Caco-2 (cell line): Measurements from ENCODE around the gene FBLIM1. TPM values are rescaled to one million over a fixed set of nuclear protein-coding genes. Genes with fewer than 3 reads are reported as not detected.

Source experiments
- BruUV-seq: library from RNA; stranded (reverse); fragments of 400-500 nt; replicated peaks from 2 replicates; lab custom pipeline; 2021; lab: Mats Ljungman, UMichigan
- CTCF ChIA-PET: fragments of 300-600 bp; sonication (Branson Sonifier 250); formaldehyde crosslinking; loops from one replicate; lab custom pipeline; 2022; ENCODE audit warnings: antibody characterized with exemption; lab: Charles Lee
- POLR2A ChIA-PET: fragments of 300-600 bp; sonication (Branson Sonifier 250); formaldehyde crosslinking; loops from one replicate; lab custom pipeline; 2022; ENCODE audit warnings: antibody characterized with exemption; lab: Charles Lee
- DNase-seq, 2 experiments: peaks; one replicate each; pipeline versions ENCODE4 v3.0.0 to v3.0.0-alpha.2; 2020 to 2022
- H3K27me3 ChIP-seq: replicated peaks from 2 replicates; pipeline ENCODE4 v1.6.0; 2011; ENCODE audit warnings: low read length; ENCODE audit not compliant: control insufficient read depth, insufficient read depth
- H3K36me3 ChIP-seq: 2 replicates; pipeline ENCODE4 v1.5.1; 2011; ENCODE audit warnings: low read length; ENCODE audit not compliant: control insufficient read depth, insufficient read depth
- H3K4me1 ChIP-seq: fragments of 250-450 bp; sonication (Bioruptor Pico); 2 replicates; pipeline ENCODE4 v1.5.1; 2020; ENCODE audit warnings: mild to moderate bottlenecking
- H3K4me3 ChIP-seq: 2 replicates; pipeline ENCODE4 v1.5.1; 2011; ENCODE audit warnings: low read depth, mild to moderate bottlenecking, control low read depth, low read length
- H3K9me3 ChIP-seq: fragments of 250-450 bp; sonication (Bioruptor Pico); 2 replicates; pipeline ENCODE4 v1.5.1; 2020; ENCODE audit warnings: mild to moderate bottlenecking, moderate library complexity
- H3K27ac Mint-ChIP-seq: one replicate; pipeline ENCODE4 v1.8.0; 2022; ENCODE audit warnings: mixed read lengths; ENCODE audit not compliant: unreplicated experiment
- H3K27me3 Mint-ChIP-seq: one replicate; pipeline ENCODE4 v1.8.0; 2022; ENCODE audit warnings: mixed read lengths; ENCODE audit not compliant: insufficient read depth, unreplicated experiment
- H3K36me3 Mint-ChIP-seq: one replicate; pipeline ENCODE4 v1.8.0; 2022; ENCODE audit warnings: mild to moderate bottlenecking, mixed read lengths; ENCODE audit not compliant: insufficient read depth, unreplicated experiment
- H3K4me1 Mint-ChIP-seq: one replicate; pipeline ENCODE4 v1.8.0; 2022; ENCODE audit warnings: low read depth, mixed read lengths; ENCODE audit not compliant: unreplicated experiment
- H3K4me3 Mint-ChIP-seq: one replicate; pipeline ENCODE4 v1.8.0; 2022; ENCODE audit warnings: mild to moderate bottlenecking, moderate library complexity, mixed read lengths; ENCODE audit not compliant: unreplicated experiment
- H3K9me3 Mint-ChIP-seq: one replicate; pipeline ENCODE4 v1.8.0; 2022; ENCODE audit warnings: mixed read lengths; ENCODE audit not compliant: unreplicated experiment
- intact Hi-C: fragments of 100-400 bp; cut with micrococcal nuclease; formaldehyde crosslinking; loops from one replicate; pipeline ENCODE4 v1.10.0; 2022; ENCODE audit not compliant: unreplicated experiment
- total RNA-seq: library from RNA; stranded (reverse); gene quantifications from 2 replicates; pipeline ENCODE4 v1.2.3, GENCODE V29; 2022
- TF ChIP-seq, protein P1 (sequence below), 2 experiments: fragments of 200-600 bp in 1 of 2; IDR thresholded peaks; 1 replicate in 1 of 2; 2 replicates in 1 of 2; pipeline versions ENCODE4 v1.5.1 to v1.8.0; 2011 to 2022; ENCODE audit warnings: antibody characterized with exemption in 1 of 2, control low read depth in 1 of 2, inconsistent platforms in 1 of 2, low read depth in 1 of 2, low read length in 1 of 2, mild to moderate bottlenecking in 1 of 2, moderate library complexity in 1 of 2; ENCODE audit not compliant: insufficient read depth in 1 of 2, severe bottlenecking in 1 of 2, unreplicated experiment in 1 of 2

Gene FBLIM1
- total RNA-seq, 1 experiment from 2014 or later: 5.5 TPM

DNA sequence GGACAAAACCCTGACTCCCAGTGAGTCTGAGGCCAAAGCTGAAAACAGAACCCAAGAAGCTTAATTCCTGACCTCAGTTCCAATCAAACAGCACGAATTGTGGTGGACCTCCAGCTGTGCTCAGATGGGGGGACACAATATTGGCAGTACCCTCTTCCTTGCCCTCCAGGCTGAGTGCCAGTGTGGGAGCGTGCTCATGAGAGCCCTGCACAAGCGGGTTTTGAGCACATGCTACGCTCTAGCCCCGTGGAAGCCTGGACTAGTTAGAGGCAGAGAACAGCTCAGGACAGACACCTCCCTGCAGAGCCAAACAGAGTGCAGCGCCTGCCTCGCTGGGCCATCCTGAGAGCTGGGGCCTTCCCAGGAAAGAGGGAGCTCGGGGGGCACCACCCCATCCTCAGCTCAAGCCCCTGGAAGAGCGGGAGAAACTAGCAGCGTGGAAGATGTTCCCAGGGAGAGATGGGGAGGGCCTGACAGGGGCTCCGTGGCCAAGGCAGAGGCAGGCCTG lies 25.3 kb upstream of the FBLIM1 start:
- Mint-ChIP-seq H3K36me3 (peaks cover 16% of the 10 kb centered on the region), H3K27me3 (no peaks in the 10 kb centered on the region), H3K9me3 (no peaks in the 10 kb centered on the region), H3K27ac (no peak overlapping the region), H3K4me1 (peaks cover 6% of the 10 kb centered on the region), H3K4me3 (no peak overlapping the region)
- Histone ChIP-seq H3K27me3 (no peaks in the 10 kb centered on the region), H3K36me3 (no peaks in the 10 kb centered on the region), H3K4me3 (no peak overlapping the region), H3K4me1 (peaks cover 10% of the 10 kb centered on the region), H3K9me3 (no peaks in the 10 kb centered on the region)
- intact Hi-C loops: no loop called here
- CTCF ChIA-PET: no interaction called here
- POLR2A ChIA-PET: no interaction called here
- no peak for DNase-seq
- no TSS peak for BruUV-seq
- TF ChIP-seq, protein P1, sequence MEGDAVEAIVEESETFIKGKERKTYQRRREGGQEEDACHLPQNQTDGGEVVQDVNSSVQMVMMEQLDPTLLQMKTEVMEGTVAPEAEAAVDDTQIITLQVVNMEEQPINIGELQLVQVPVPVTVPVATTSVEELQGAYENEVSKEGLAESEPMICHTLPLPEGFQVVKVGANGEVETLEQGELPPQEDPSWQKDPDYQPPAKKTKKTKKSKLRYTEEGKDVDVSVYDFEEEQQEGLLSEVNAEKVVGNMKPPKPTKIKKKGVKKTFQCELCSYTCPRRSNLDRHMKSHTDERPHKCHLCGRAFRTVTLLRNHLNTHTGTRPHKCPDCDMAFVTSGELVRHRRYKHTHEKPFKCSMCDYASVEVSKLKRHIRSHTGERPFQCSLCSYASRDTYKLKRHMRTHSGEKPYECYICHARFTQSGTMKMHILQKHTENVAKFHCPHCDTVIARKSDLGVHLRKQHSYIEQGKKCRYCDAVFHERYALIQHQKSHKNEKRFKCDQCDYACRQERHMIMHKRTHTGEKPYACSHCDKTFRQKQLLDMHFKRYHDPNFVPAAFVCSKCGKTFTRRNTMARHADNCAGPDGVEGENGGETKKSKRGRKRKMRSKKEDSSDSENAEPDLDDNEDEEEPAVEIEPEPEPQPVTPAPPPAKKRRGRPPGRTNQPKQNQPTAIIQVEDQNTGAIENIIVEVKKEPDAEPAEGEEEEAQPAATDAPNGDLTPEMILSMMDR (IDR thresholded peaks at IDR 0.05; ENCODE audit: insufficient read depth in 1 of 2, low read depth in 1 of 2, low read length in 1 of 2, severe bottlenecking in 1 of 2, unreplicated experiment in 1 of 2): no peak

DNA sequence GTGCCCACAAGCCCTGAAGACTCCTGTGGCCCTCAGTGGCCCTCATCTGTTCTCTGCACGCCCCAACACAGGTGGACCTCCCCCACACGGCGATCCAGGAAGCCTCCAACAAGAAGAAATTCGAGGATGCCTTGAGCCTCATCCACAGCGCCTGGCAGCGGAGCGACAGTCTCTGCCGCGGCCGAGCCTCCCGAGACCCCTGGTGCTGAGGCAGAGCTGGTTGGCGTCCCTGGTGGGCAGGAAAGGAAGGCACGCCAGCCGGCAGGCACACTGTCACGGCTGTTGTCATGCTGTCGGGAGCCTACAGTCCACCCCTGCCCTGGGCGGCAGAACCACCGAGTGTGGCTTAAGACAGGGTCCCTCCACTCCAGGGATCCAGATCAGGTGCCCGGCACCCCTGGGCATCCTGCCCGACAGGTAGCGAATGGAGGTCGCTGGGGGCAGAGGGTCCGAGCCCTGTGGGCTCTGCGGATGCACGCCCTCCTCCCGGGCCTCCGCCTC lies 24.8 kb upstream of the FBLIM1 start:
- H3K4me3 Mint-ChIP-seq: no peak overlapping the region
- intact Hi-C loops: no loop called here
- no TSS peak for BruUV-seq

DNA sequence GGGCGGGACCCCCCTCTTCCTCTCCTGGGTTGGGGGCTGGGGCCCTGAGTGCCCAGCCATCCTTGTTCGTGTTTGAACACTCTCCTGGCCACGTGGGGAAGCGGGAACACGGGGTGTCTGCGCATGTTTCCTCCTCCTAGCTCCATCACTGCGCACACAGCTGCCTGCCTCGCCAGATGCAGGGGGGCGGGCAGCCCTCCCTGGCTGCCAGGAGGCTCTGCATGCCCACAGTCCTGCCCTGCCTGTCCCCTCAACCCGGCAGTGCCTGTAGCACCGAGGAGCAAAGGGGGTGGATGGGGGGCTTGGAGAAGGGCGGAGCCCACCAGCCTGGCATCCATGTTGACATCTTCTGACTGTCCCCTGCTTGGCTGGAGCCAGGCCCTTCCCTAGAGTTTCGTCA lies 24.3 kb upstream of the FBLIM1 start:
- Mint-ChIP-seq H3K4me3 (no peak overlapping the region), H3K27ac (no peak overlapping the region), H3K4me1 (peaks cover 4% of the 10 kb centered on the region), H3K9me3 (no peaks in the 10 kb centered on the region), H3K36me3 (peaks cover 16% of the 10 kb centered on the region), H3K27me3 (no peaks in the 10 kb centered on the region)
- no peak overlapping the region for H3K4me3 ChIP-seq
- peaks cover 10% of the 10 kb centered on the region for H3K4me1 ChIP-seq
- DNase-seq: no peak
- CTCF ChIA-PET: no interaction called here
- intact Hi-C loops: no loop called here
- H3K27me3 ChIP-seq: no peaks in the 10 kb centered on the region
- no TSS peak for BruUV-seq
- no peaks in the 10 kb centered on the region for H3K36me3 ChIP-seq
- no peaks in the 10 kb centered on the region for H3K9me3 ChIP-seq
- POLR2A ChIA-PET: interaction anchor here (0.6 kb wide), 1 partner anchor 284 kb away, joined by 3 read pairs; the partner anchor contains the start of gene HSPB7
- TF ChIP-seq, protein P1 (IDR thresholded peaks at IDR 0.05; ENCODE audit: insufficient read depth in 1 of 2, low read depth in 1 of 2, low read length in 1 of 2, severe bottlenecking in 1 of 2, unreplicated experiment in 1 of 2): no peak

More for the DNA sequence above, 24.8 kb upstream of the FBLIM1 start:
- Histone ChIP-seq H3K9me3 (no peaks in the 10 kb centered on the region), H3K4me3 (no peak overlapping the region), H3K36me3 (no peaks in the 10 kb centered on the region), H3K4me1 (peaks cover 10% of the 10 kb centered on the region), H3K27me3 (no peaks in the 10 kb centered on the region)
- TF ChIP-seq, protein P1 (IDR thresholded peaks at IDR 0.05; ENCODE audit: insufficient read depth in 1 of 2, low read depth in 1 of 2, low read length in 1 of 2, severe bottlenecking in 1 of 2, unreplicated experiment in 1 of 2): no peak
- no peaks in the 10 kb centered on the region for H3K9me3 Mint-ChIP-seq
- DNase-seq: no peak
- peaks cover 6% of the 10 kb centered on the region for H3K4me1 Mint-ChIP-seq
- H3K27ac Mint-ChIP-seq: no peak overlapping the region
- peaks cover 16% of the 10 kb centered on the region for H3K36me3 Mint-ChIP-seq
- CTCF ChIA-PET: no interaction called here
- H3K27me3 Mint-ChIP-seq: no peaks in the 10 kb centered on the region
- POLR2A ChIA-PET: no interaction called here
